Panc1 (cell line): ENCODE measurements around the gene RANBP17. TPM values are rescaled to one million over a fixed set of nuclear protein-coding genes. Genes with fewer than 3 reads are reported as not detected.

Source experiments
- ATAC-seq: fragments of 200-7000 bp; cut with Tn5 transposase; 2 replicates; pipeline ENCODE4 v1.9.1; 2020; ENCODE audit warnings: mild to moderate bottlenecking, moderate library complexity
- BruUV-seq: library from RNA; stranded (reverse); fragments of 400-500 nt; replicated peaks from 2 replicates; lab custom pipeline; 2021; lab: Mats Ljungman, UMichigan
- CTCF ChIA-PET: fragments of 300-600 bp; sonication (Branson Sonifier 250); formaldehyde crosslinking; loops from one replicate; lab custom pipeline; 2022; ENCODE audit warnings: antibody characterized with exemption; lab: Charles Lee
- POLR2A ChIA-PET: fragments of 300-600 bp; sonication (Branson Sonifier 250); formaldehyde crosslinking; loops from one replicate; lab custom pipeline; 2022; ENCODE audit warnings: antibody characterized with exemption; lab: Charles Lee
- DNase-seq: peaks from one replicate; pipeline ENCODE4 v3.0.0-alpha.2; 2010; ENCODE audit warnings: low read depth, low spot score
- H3K27ac ChIP-seq: 2 replicates; pipeline ENCODE4 v1.5.1; 2011; ENCODE audit warnings: mild to moderate bottlenecking, low read length, inconsistent platforms
- H3K27me3 ChIP-seq: fragments of 200-500 bp; sonication (Bioruptor generic); 2 replicates; pipeline ENCODE4 v1.6.0; 2014; ENCODE audit warnings: low read length, inconsistent platforms; ENCODE audit not compliant: control insufficient read depth, insufficient read depth
- H3K36me3 ChIP-seq: fragments of 200-500 bp; sonication (Bioruptor generic); 2 replicates; pipeline ENCODE4 v1.5.1; 2014; ENCODE audit warnings: inconsistent platforms, mild to moderate bottlenecking, low read length, moderate library complexity; ENCODE audit not compliant: control insufficient read depth, insufficient read depth
- H3K4me1 ChIP-seq: 2 replicates; pipeline ENCODE4 v1.5.1; 2011; ENCODE audit warnings: inconsistent platforms, mild to moderate bottlenecking, low read length, moderate library complexity; ENCODE audit not compliant: control insufficient read depth, insufficient read depth
- H3K4me3 ChIP-seq, 2 experiments: 2 replicates each; pipeline ENCODE4 v1.5.1; 2011 to 2012; ENCODE audit warnings: low read depth in 2 of 2, low read length in 2 of 2, mild to moderate bottlenecking in 2 of 2, inconsistent platforms in 1 of 2, moderate library complexity in 1 of 2
- H3K9me3 ChIP-seq: fragments of 200-500 bp; sonication (Bioruptor generic); 2 replicates; pipeline ENCODE4 v1.5.1; 2014; ENCODE audit warnings: low read depth, mild to moderate bottlenecking, inconsistent platforms, low read length, moderate library complexity; ENCODE audit not compliant: control insufficient read depth, insufficient read depth
- CTCF ChIP-seq: fragments of 450-650 bp; IDR thresholded peaks from 2 replicates; pipeline ENCODE4 v1.5.1; 2017; ENCODE audit warnings: mild to moderate bottlenecking
- POLR2AphosphoS5 ChIP-seq: IDR thresholded peaks from 2 replicates; pipeline ENCODE4 v1.6.1; 2012; ENCODE audit warnings: mild to moderate bottlenecking, low read depth, low read length, moderate library complexity
- REST ChIP-seq, 2 experiments: IDR thresholded peaks; 2 replicates each; pipeline ENCODE4 v1.6.1; 2011 to 2012; ENCODE audit warnings: low read depth in 2 of 2, control low read depth in 1 of 2, low read length in 1 of 2, mild to moderate bottlenecking in 1 of 2, moderate library complexity in 1 of 2; ENCODE audit not compliant: insufficient read depth in 1 of 2
- SIN3A ChIP-seq: IDR thresholded peaks from 2 replicates; pipeline ENCODE4 v1.6.1; 2012; ENCODE audit warnings: low read depth, mild to moderate bottlenecking, low read length, moderate library complexity, borderline replicate concordance; ENCODE audit not compliant: insufficient read depth
- TCF7L2 ChIP-seq: IDR thresholded peaks from 2 replicates; pipeline ENCODE4 v1.6.1; 2011; ENCODE audit warnings: mild to moderate bottlenecking, low read depth, low read length, inconsistent platforms
- in situ Hi-C: cut with HindIII; loops from 2 replicates; pipeline ENCODE4 v1.10.0; 2016; ENCODE audit warnings: low sequenced_read_pairs, low pct_unique_long_range_greater_than_20kb
- intact Hi-C: fragments of 100-400 bp; cut with micrococcal nuclease; formaldehyde crosslinking; loops from one replicate; pipeline ENCODE4 v1.10.0; 2022; ENCODE audit not compliant: unreplicated experiment
- total RNA-seq: library from RNA; stranded (reverse); gene quantifications from one replicate; pipeline ENCODE4 v1.2.1, GENCODE V29; 2021; ENCODE audit not compliant: unreplicated experiment

The RANBP17 gene
- total RNA-seq, 1 experiment from 2014 or later = not detected

DNA sequence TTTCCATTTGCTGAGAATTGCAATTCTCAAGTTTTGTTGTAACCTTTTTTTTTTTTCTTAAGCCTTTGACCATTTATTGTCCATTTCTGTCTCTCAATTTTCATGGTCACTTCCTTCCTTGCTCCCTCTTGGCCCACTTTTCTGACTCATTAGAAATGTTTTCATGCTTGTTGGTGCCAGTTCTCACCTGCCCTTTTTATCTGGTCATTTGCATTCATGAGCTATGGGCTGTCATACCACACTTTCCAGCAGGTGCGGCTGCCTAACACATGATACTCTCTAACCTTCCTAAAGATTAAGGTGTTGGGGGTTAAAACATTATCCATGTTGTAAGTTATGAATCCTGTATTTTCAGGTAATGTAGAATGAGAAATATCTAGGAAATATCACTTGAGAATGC, 296.8 kb downstream of the RANBP17 start:
- no peaks in the 10 kb centered on the region for H3K4me1 ChIP-seq
- TF ChIP-seq SIN3A = no peak
- TF ChIP-seq POLR2AphosphoS5 = no peak
- TF ChIP-seq CTCF = no peak
- no peak for TF ChIP-seq TCF7L2
- no peak for TF ChIP-seq REST (IDR thresholded peaks at IDR 0.05; ENCODE audit: insufficient read depth in 1 of 2, low read depth in 2 of 2, low read length in 1 of 2)
- in situ Hi-C loops (no loop called here), intact Hi-C loops (loop anchor here (10.0 kb wide), 1 partner anchor 174 kb away; no protein-coding TSS in a partner anchor)
- DNase-seq = no peak
- no peak for ATAC-seq
- no peaks in the 10 kb centered on the region for H3K36me3 ChIP-seq
- ChIA-PET CTCF (interaction anchor here (0.9 kb wide), 1 partner anchor 367 kb away, joined by 4 read pairs; no protein-coding TSS in a partner anchor), POLR2A (no interaction called here)
- no peak overlapping the region for H3K4me3 ChIP-seq
- H3K9me3 ChIP-seq = no peaks in the 10 kb centered on the region
- no peaks in the 10 kb centered on the region for H3K27me3 ChIP-seq
- BruUV-seq = no TSS peak
- H3K27ac ChIP-seq = no peak overlapping the region

- ChIA-PET POLR2A (no interaction called here), CTCF (no interaction called here)
- intact Hi-C loops (no loop called here), in situ Hi-C loops (no loop called here)
- Histone ChIP-seq H3K36me3 (no peaks in the 10 kb centered on the region), H3K9me3 (no peaks in the 10 kb centered on the region), H3K4me3 (no peak overlapping the region), H3K27me3 (peaks cover 6% of the 10 kb centered on the region; the same call in 1 of the 2 replicates), H3K27ac (no peak overlapping the region), H3K4me1 (no peaks in the 10 kb centered on the region)
- no TSS peak for BruUV-seq
- ATAC-seq (no peak), DNase-seq (no peak)
- TF ChIP-seq TCF7L2 (no peak), POLR2AphosphoS5 (no peak), SIN3A (no peak), REST (IDR thresholded peaks at IDR 0.05; ENCODE audit: insufficient read depth in 1 of 2, low read depth in 2 of 2, low read length in 1 of 2) (no peak), CTCF (no peak)
Observed at GRCh38 chr5:171162165-171162564, 300.3 kb downstream of the RANBP17 start.
